HCEC 1CT (cell line): ENCODE results near the gene F8.
A peak's percentile ranks its signal among the peaks of the same experiment; 100 is the strongest.

Source experiments
- DNase-seq: peaks from one replicate; pipeline ENCODE4 v3.0.0-alpha.2; 2017

The F8 gene

GRCh38 chrX:155022585-155022984, at the start of gene F8:
TSS of gene F8 (minus strand) at chrX:155022723. CDS start at chrX:155022552, 171 bp downstream.
- no peak for DNase-seq

GRCh38 chrX:155071694-155072280, 49.3 kb upstream of the F8 start:
- DNase-seq = no peak

- peak; percentile 73 for DNase-seq
Measured at GRCh38 chrX:155070975-155071693, 48.6 kb upstream of the F8 start, which contains the start of the genes BRCC3, CMC4 and MTCP1. TSS of gene BRCC3 (plus strand) at chrX:155071508. CDS start at chrX:155071528, 20 bp downstream. TSS of gene CMC4 (minus strand) at chrX:155071136. CDS start at chrX:155064023, 7,113 bp downstream. TSS of gene MTCP1 (minus strand) at chrX:155071136. CDS start at chrX:155066010, 5,126 bp downstream.

- DNase-seq = no peak
Measured at GRCh38 chrX:155070663-155070974, 48.1 kb upstream of the F8 start.

- no peak for DNase-seq
Measured at GRCh38 chrX:155070038-155070437, 47.5 kb upstream of the F8 start.

- no peak for DNase-seq
Measured at GRCh38 chrX:155069414-155069813, 46.9 kb upstream of the F8 start.

- peak; percentile 74 for DNase-seq
Measured at GRCh38 chrX:155068165-155068564, 45.6 kb upstream of the F8 start.

GRCh38 chrX:155065035-155065734, 42.7 kb upstream of the F8 start:
- DNase-seq = peak; percentile 50

GRCh38 chrX:155061760-155062159, 39.2 kb upstream of the F8 start:
- no peak for DNase-seq

- peak; percentile 29 for DNase-seq
Measured at GRCh38 chrX:155056877-155057792, 34.6 kb upstream of the F8 start.

GRCh38 chrX:155056471-155056870, 33.9 kb upstream of the F8 start:
- no peak for DNase-seq

GRCh38 chrX:155055494-155055893, 33.0 kb upstream of the F8 start:
- no peak for DNase-seq

- no peak for DNase-seq
Measured at GRCh38 chrX:155054255-155054654, 31.7 kb upstream of the F8 start.

GRCh38 chrX:155053656-155054055, 31.1 kb upstream of the F8 start:
- no peak for DNase-seq

GRCh38 chrX:155052738-155053498, 30.4 kb upstream of the F8 start:
- DNase-seq = no peak

- peak; percentile 46 for DNase-seq
Measured at GRCh38 chrX:155048977-155049619, 26.6 kb upstream of the F8 start.

GRCh38 chrX:155046811-155047528, 24.4 kb upstream of the F8 start:
- no peak for DNase-seq

GRCh38 chrX:155046129-155046810, 23.7 kb upstream of the F8 start:
- DNase-seq = no peak

GRCh38 chrX:155035688-155036087, 13.2 kb upstream of the F8 start:
- no peak for DNase-seq

GRCh38 chrX:155031657-155032056, 9.1 kb upstream of the F8 start:
- no peak for DNase-seq
